Heart left ventricle (tissue), 13 donors: ENCODE measurements around the gene LENG1.

Experiments
- CTCF ChIP-seq, 12 donors: fragments of 200-600 bp; sonication (generic) in 4 of 12; IDR thresholded peaks; one replicate each; pipeline versions ENCODE4 v1.5.0 to v1.8.0; 2018 to 2022; ENCODE audit warnings: antibody characterized with exemption in 12 of 12, mild to moderate bottlenecking in 5 of 12
- POLR2A ChIP-seq, 2 donors: fragments of 450-650 bp; IDR thresholded peaks; one replicate each; pipeline ENCODE4 v1.6.1; 2017; ENCODE audit warnings: antibody characterized with exemption in 2 of 2, mild to moderate bottlenecking in 2 of 2, moderate library complexity in 2 of 2
- donor health status: ischemic (EF 13 %, LVEDD 7.1; RV severe dilation, severe dysfunction).
- donor health status: DM: no; HTN: yes; CAD: no.
- donor health status: DM: no; HTN: no; CAD: no.
- donor health status: ischemic (EF 25% LVEDD 6.9; RV normal size, moderate dysfunction).
- donor health status: ischemic (EF 25% LVEDD 5.7; RV mildly dilated, moderate dysfunction).
- donor health status: ischemic (EF 35%, LVEDD 5.7; RV mildly dilated, moderate dysfunction).
- donor health status: nonischemic (EF 11% LVEDD 7.7; RV severe dilation, severe dysfunction).
- donor health status: DM: yes; HTN: yes; CAD: no.
- donor health status: PGD.
- donor health status: ischemic (EF 29% LVEDD 5.4; RV normal size, mild dysfunction).
- donor health status: nonischemic (EF 23%, LVEDD 6.1; RV moderate dilation, normal function).

DNA sequence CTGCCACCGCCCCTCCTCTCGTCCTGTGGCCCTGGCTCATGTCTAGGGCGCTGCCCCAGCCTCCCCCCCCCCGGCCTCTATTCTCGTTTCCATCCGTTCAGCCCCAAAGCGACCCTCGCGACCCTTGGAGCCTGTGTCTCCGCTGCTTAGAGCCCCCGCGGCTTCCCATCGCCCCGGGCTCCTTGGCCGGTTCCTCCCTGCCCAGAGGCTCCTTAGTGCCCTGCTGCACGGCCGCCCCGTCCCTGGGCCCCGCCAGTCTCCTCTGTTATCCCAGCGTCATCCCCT lies 31.1 kb downstream of the LENG1 start:
- TF ChIP-seq POLR2A (IDR thresholded peaks at IDR 0.05) (no peak), CTCF (IDR thresholded peaks at IDR 0.05) (no peak)
